NB4 (cell line): ENCODE results near the gene POLQ.

ENCODE experiments used
- DNase-seq: peaks from one replicate; pipeline ENCODE4 v3.0.0; 2010; ENCODE audit warnings: low read depth
- H3K4me3 ChIP-seq: one replicate; pipeline ENCODE4 v1.5.1; 2011; ENCODE audit warnings: mild to moderate bottlenecking, low read depth, low read length, moderate library complexity
- CTCF ChIP-seq: IDR thresholded peaks from one replicate; pipeline ENCODE4 v1.5.1; 2012; ENCODE audit warnings: low read depth, low read length
- MAX ChIP-seq: IDR thresholded peaks from 2 replicates; pipeline ENCODE4 v1.6.1; 2011; ENCODE audit warnings: low read depth, low read length
- MYC ChIP-seq: IDR thresholded peaks from 2 replicates; pipeline ENCODE4 v1.6.1; 2011; ENCODE audit warnings: low read depth, low read length
- POLR2A ChIP-seq: IDR thresholded peaks from 2 replicates; pipeline ENCODE4 v1.6.1; 2011; ENCODE audit warnings: mild to moderate bottlenecking; ENCODE audit not compliant: insufficient read length; ENCODE audit errors: extremely low read depth

Gene POLQ

DNA sequence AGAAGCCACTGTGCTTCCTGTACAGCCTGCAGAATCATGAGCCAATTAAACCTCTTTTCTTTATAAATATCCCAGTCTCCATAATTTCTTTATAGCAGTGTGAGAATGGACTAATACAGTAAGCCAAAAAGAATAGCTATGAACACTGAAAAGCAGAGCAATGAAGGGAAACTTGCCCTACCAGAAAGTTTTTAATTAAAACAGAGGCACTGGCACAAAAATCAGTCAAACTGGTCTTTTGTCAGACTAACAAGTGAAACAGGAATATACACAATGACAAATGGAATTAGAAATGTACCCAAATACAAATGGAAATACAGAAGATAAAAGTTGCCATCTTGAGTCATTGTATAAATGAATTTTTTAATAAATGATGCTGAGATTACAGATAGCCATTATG lies 40.5 kb downstream of the POLQ start:
- no peak for DNase-seq
- no peak overlapping the region for H3K4me3 ChIP-seq
- no peak for TF ChIP-seq MYC

- no peak for TF ChIP-seq CTCF
- no peak for TF ChIP-seq POLR2A
- H3K4me3 ChIP-seq: no peak overlapping the region
- no peak for DNase-seq
Measured at GRCh38 chr3:121504618-121505017, 41.2 kb downstream of the POLQ start.

GRCh38 chr3:121496786-121497185 lies 49.0 kb downstream of the POLQ start:
- DNase-seq: no peak
- H3K4me3 ChIP-seq: no peak overlapping the region
- no peak for TF ChIP-seq MYC
- TF ChIP-seq CTCF: no peak
- TF ChIP-seq POLR2A: no peak
- no peak for TF ChIP-seq MAX

GRCh38 chr3:121493431-121493830 lies 52.4 kb downstream of the POLQ start:
- no peak overlapping the region for H3K4me3 ChIP-seq
- no peak for TF ChIP-seq POLR2A
- TF ChIP-seq MYC: no peak
- no peak for TF ChIP-seq CTCF
- no peak for TF ChIP-seq MAX
- no peak for DNase-seq

DNA sequence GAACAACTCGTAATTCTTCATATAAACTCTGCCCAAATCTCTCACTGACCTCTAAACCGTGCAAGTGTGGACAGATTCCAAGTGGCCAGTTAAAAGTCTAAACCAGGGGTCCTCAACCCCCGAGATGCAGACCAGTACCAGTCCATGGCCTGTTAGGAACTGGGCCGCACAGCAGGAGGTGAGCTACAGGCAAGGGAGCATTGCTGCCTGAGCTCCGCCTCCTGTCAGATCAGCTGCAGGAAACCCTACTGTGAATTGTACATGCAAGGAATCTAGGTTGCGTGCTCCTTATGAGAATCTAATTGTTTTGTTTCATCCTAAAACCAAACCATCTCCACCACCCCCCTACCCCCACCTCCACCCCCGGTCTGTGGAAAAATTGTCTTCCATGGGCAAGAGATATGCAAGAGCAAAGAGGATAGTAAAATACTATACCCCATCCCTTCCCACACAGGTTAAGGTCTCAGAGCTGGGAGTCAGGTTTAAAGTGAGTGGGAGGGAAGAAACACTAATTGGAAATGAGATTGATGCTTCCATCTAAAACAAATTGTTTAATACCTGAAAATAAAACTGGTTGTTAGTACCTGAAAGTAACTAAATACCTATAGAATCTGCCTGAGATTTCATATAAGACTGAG lies 54.0 kb downstream of the POLQ start:
- DNase-seq: no peak
- H3K4me3 ChIP-seq: no peak overlapping the region
- TF ChIP-seq MYC (no peak), MAX (no peak), CTCF (no peak), POLR2A (no peak)

DNA sequence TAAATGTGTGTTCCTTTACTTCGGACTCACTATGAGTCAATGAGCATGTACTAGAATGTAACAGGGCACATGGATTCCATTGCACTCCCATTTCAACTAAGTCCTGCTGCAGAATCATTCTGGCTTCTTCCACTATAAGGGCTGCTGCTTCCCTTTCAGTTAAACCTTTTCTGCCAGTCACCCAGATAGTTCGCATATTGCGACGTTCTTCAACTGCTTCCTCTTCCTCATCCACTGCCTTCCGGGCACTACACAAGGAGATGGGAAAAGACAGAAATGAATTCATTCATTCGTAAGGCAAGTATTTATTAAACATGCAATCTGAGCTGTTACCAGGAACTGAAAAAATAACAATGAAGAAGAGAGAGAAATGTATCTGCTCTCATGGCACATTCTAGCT lies 55.6 kb downstream of the POLQ start:
- DNase-seq: peak; percentile 25
- TF ChIP-seq MYC (no peak), POLR2A (no peak), CTCF (no peak), MAX (no peak)
- no peak overlapping the region for H3K4me3 ChIP-seq
